GM10248 (cell line): ENCODE measurements around the gene OR10X1.

ENCODE experiments used
- CTCF ChIA-PET: fragments of 300-600 bp; sonication (Branson Sonifier 250); formaldehyde crosslinking; extraction: SDS; loops from one replicate; lab custom pipeline; 2021; ENCODE audit warnings: antibody characterized with exemption; lab: Yijun Ruan, JAX
- POLR2A ChIA-PET: fragments of 350-650 bp; sonication (Branson Sonifier 250); formaldehyde crosslinking; extraction: SDS; loops from one replicate; lab custom pipeline; 2020; ENCODE audit warnings: antibody characterized with exemption; lab: Yijun Ruan, JAX
- DNase-seq: peaks from one replicate; pipeline ENCODE4 v3.0.0; 2012; ENCODE audit errors: extremely low spot score
- CTCF ChIP-seq: IDR thresholded peaks from 2 replicates; pipeline ENCODE4 v1.5.1; 2012; ENCODE audit warnings: mild to moderate bottlenecking, low read depth; ENCODE audit errors: extremely low read depth, missing control alignments, control extremely low read depth

Gene OR10X1, protein sequence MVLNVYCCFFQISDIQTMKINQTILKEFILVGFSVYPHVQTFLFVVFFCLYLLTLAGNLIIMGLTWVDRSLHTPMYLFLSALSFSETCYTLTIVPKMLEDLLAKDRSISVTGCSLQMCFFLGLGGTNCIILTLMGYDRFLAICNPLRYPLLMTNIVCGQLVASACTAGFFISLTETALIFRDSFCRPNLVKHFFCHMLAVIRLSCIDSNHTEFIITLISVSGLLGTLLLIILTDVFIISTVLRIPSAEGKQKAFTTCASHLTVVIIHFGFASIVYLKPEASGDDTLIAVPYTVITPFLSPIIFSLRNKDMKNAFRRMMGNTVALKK

GRCh38 chr1:158579733-158580132 is at the start of gene OR10X1:
Gene OR10X1, minus strand, starts transcription at chr1:158579899. Its CDS starts 0 bp downstream, at chr1:158579899.
- ChIA-PET POLR2A (no interaction called here), CTCF (no interaction called here)
- no peak for TF ChIP-seq CTCF
- DNase-seq = no peak

DNA sequence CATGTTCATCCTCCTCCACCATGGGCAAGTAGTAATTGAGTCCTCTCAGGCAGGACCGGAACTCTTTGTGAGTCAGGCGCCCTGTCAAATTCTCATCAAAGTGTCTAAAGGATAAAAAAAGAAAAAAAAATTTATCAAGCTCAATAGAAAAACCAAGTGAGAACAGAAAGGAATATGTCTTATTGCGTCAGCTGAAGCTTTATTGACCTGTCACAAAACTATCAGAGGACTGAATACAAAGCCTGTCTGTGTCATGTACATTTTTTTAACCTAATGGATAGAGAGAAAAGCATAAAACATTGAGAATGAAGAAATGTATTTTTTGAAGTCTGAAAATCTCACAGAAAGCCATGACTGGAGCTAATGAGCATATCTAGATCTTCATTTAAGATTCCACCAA is 34.1 kb upstream of the OR10X1 start:
- no peak for DNase-seq
- ChIA-PET POLR2A (no interaction called here), CTCF (no interaction called here)
- TF ChIP-seq CTCF = no peak

GRCh38 chr1:158611916-158612315 is 32.2 kb upstream of the OR10X1 start:
- ChIA-PET POLR2A (no interaction called here), CTCF (interaction anchor here (1.4 kb wide), 1 partner anchor 9 kb away, joined by 3 read pairs; no protein-coding TSS in a partner anchor)
- no peak for DNase-seq
- TF ChIP-seq CTCF = no peak

- no peak for DNase-seq
- POLR2A ChIA-PET = no interaction called here
- no peak for TF ChIP-seq CTCF
- CTCF ChIA-PET = no interaction called here
Measured at GRCh38 chr1:158607296-158607695, 27.6 kb upstream of the OR10X1 start.

- no peak for DNase-seq
- no peak for TF ChIP-seq CTCF
- ChIA-PET POLR2A (no interaction called here), CTCF (no interaction called here)
Measured at GRCh38 chr1:158604968-158605367, 25.3 kb upstream of the OR10X1 start, which contains the start of gene OR10Z1. Gene OR10Z1, plus strand, starts transcription at chr1:158605268. Its CDS starts 1,171 bp downstream, at chr1:158606439.

DNA sequence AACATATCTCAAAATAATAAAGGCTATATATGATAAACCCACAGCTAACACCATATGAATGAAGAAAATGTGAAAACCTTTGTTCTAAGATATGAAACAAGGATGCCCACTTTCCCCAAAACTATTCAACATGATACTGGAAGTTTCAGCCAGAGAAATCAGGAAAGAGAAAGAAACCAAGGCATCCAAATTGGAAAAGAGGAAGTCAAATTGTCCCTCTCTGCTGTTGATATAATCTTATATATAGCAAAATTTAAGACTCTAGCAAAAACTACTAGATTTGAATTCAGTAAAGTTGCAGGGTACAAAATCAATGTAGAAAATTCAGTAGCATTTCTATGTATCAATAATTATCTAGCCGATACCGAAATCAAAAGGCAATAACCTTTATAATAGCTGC is 21.0 kb upstream of the OR10X1 start:
- ChIA-PET POLR2A (no interaction called here), CTCF (no interaction called here)
- DNase-seq = no peak
- no peak for TF ChIP-seq CTCF
